Measurements from ENCODE around the gene TTLL7.

TTLL7 gene

DNA sequence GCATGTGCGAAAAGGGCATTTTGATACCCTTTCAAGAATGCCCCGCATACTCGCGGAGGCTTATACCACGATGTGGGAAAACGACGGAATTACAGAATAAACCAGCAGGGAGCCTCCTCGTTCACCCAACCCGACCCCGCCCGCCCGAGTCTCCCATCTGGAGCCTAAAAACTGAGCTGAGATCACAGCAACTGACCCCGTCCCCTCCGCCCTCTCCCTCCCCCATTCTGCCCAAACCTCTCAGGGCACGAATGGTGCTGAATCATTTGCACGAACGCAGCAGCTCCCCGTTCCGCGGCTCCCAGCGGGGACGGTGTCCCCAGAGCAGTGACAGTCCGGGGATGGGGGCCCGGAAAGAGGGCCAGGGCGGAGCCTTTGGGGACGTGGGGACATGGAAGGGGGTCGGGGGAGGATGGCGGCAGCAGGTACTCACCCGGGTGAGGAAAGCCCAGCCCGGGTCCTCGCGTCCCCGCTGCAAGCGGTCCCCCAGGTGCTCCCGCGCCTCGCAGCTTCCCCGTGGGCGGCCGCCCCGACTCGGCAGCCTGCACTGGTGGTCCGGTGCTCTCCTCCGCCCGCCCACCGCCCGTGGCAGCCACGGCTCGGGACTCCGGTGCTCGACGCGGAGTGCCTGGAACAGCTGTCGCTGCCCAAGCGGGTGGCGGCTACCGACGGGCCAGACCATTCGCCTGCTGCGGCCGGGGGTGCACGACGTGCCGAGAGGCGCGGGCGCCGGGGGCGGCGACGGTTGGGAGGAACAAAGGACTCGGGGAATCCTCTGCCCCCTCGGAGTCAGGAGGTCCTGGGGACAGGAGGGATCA, at the start of gene TTLL7:
Gene TTLL7, minus strand, starts transcription at position 635 of the 818 bp plus-strand sequence. CDS start 46,921 bp downstream, outside the sequence.
- TF ChIP-seq, protein P1, sequence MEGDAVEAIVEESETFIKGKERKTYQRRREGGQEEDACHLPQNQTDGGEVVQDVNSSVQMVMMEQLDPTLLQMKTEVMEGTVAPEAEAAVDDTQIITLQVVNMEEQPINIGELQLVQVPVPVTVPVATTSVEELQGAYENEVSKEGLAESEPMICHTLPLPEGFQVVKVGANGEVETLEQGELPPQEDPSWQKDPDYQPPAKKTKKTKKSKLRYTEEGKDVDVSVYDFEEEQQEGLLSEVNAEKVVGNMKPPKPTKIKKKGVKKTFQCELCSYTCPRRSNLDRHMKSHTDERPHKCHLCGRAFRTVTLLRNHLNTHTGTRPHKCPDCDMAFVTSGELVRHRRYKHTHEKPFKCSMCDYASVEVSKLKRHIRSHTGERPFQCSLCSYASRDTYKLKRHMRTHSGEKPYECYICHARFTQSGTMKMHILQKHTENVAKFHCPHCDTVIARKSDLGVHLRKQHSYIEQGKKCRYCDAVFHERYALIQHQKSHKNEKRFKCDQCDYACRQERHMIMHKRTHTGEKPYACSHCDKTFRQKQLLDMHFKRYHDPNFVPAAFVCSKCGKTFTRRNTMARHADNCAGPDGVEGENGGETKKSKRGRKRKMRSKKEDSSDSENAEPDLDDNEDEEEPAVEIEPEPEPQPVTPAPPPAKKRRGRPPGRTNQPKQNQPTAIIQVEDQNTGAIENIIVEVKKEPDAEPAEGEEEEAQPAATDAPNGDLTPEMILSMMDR (conservative IDR thresholded peaks at IDR 0.05; ENCODE audit: low read length): no peak; the same call in 1 of the 2 replicates
- H3K4me3 ChIP-seq (ENCODE audit: low read length): peak within 1 kb of the TSS; percentile 76
- peak; percentile 62 for DNase-seq (ENCODE audit: low read depth)

DNA sequence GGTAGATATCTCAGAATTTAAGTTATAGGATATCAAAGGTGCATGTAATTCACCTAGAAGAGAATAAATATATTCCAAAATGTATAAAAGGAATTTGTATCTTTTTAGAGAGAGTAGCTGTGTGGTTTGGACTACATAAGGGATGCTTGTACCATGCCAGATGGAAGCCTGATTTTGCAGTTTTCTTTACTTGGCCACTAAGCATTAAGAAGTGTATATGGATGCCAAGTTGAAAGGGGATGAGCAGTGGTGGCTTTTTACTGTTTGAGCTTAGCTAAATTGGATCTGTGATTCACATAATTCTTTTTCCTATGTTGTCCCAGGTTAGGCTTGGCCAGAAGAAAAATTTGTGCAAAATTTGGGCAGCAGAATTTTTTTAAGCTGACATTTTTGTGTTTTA, 43.5 kb upstream of the TTLL7 start:
- no peak overlapping the region for H3K4me3 ChIP-seq (ENCODE audit: low read length)
- DNase-seq (ENCODE audit: low read depth): no peak
- TF ChIP-seq, protein P1 (conservative IDR thresholded peaks at IDR 0.05; ENCODE audit: low read length): no peak

DNA sequence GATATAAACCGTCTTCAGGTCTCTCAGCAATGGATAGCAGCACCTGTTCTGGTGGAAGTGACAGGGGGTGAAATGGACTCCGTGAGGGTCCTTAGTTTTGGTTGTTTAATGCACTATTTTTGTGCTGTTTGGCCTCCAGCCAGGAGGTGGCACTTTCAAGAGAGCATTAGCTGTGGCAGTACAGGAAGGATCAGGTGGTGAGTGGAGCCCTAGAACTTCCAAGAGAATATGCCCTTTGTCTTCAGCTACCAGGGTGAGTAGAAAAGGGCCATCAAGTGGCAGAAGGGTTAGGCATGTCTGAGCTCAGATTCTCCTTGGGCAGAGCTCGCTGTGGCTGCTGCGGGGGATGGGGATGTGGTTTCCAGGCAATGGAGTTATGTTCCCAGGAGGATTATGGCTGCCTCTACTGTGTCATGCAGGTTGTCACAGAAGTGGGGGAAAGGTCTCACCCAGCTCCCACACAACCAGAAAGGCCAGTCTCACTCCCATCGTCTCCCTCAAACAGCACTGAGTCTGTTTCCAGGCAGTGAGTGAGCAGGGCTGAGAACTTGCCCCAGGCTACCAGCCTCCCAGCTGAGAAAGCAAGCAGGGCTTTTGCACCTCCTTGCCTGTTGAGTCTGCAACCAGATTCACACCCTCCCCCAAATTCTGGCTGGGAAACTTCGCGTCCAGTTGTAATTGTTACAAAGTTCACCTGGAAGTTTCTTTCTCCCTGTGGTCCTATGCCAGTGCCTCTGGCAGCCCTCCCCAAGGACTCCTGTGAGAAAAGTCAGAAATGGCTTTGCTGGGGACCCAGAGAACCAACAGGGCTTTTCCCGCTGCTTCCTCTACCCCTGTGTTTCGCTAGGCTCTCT, 39.1 kb upstream of the TTLL7 start:
- TF ChIP-seq, protein P1 (conservative IDR thresholded peaks at IDR 0.05; ENCODE audit: low read length): no peak
- DNase-seq (ENCODE audit: low read depth): no peak
- no peak overlapping the region for H3K4me3 ChIP-seq (ENCODE audit: low read length)

DNA sequence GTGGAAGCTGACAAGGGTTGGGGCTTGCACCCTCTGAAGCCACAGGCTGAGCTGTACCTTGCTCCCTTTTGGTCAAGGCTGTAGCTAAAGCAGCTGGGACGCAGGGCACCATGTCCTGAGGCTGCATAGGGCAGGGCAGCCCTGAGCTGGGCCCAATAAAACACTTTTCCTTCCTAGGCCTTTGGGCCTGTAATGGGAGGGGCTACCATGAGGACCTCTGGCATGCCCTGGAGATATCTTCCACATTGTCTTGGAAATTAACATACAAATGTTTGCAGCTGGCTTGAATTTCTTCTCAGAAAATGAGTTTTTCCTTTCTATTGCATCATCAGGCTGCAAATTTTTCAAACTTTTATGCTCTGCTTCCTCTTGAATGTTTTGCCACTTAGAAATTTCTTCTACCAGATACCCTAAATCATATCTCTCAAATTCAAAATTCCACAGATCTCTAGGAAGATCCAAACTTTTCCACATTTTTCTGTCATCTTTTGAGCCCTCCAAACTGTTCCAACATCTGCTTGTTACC, 32.9 kb upstream of the TTLL7 start:
- H3K4me3 ChIP-seq (ENCODE audit: low read length): no peak overlapping the region
- TF ChIP-seq, protein P1 (conservative IDR thresholded peaks at IDR 0.05; ENCODE audit: low read length): no peak
- no peak for DNase-seq (ENCODE audit: low read depth)

DNA sequence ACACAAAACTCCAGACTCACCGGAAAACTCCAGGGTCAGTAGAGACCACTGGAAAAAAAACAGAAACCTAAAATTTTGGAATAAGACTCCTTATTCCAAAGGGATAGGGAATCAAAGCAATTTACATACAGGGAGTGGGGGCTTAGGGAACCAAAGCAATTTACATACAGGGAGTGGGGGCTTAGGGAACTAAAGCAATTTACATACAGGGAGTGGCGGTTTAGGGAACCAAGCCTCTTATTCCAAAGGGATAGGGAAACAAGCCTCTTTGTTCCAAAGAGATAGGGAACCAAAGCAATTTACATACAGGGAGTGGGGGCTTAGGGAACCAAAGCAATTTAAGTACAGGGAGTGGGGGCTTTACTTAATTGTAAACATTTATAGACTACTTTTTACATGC, 28.4 kb upstream of the TTLL7 start:
- H3K4me3 ChIP-seq (ENCODE audit: low read length): no peak overlapping the region
- TF ChIP-seq, protein P1 (conservative IDR thresholded peaks at IDR 0.05; ENCODE audit: low read length): no peak
- DNase-seq (ENCODE audit: low read depth): no peak

- no peak for DNase-seq (ENCODE audit: low read depth)
- H3K4me3 ChIP-seq (ENCODE audit: low read length): no peak overlapping the region
- TF ChIP-seq, protein P1 (conservative IDR thresholded peaks at IDR 0.05; ENCODE audit: low read length): no peak
Observed at GRCh38 chr1:84025966-84026365, 27.0 kb upstream of the TTLL7 start.
